ENCODE data around the gene TBC1D22B. TPM values are rescaled to one million over a fixed set of nuclear protein-coding genes. Genes with fewer than 3 reads are reported as not detected.

The TBC1D22B gene
- total RNA-seq, 1 experiment from 2014 or later, result 12.9 TPM

GRCh38 chr6:37357288-37357687 is 99.7 kb downstream of the TBC1D22B start:
- H3K9me3 ChIP-seq (ENCODE audit: control insufficient read depth, low read depth, low read length), result no peaks in the 10 kb centered on the region
- peaks cover 12% of the 10 kb centered on the region; the same call in 1 of the 2 replicates for H3K79me2 ChIP-seq (ENCODE audit: insufficient read depth, low read length)
- H4K8ac ChIP-seq (replicated peaks; ENCODE audit: insufficient read length, low read depth, low read length), result no peak overlapping the region
- no peak overlapping the region for H3K4me3 Mint-ChIP-seq
- peaks cover 25 to 28% of the 10 kb centered on the region in 2 experiments for H3K4me1 Mint-ChIP-seq
- H2BK20ac ChIP-seq (ENCODE audit: low read depth, low read length, poor library complexity, severe bottlenecking), result no peak overlapping the region
- H3K14ac ChIP-seq (ENCODE audit: insufficient read depth, low read length), result no peak overlapping the region
- H2BK15ac ChIP-seq (ENCODE audit: low read depth, low read length), result no peak overlapping the region
- no peak overlapping the region for H3K4ac ChIP-seq (ENCODE audit: low read depth, low read length)
- H4K20me1 ChIP-seq (ENCODE audit: control insufficient read depth, insufficient read depth, insufficient read length), result no peaks in the 10 kb centered on the region
- no peak overlapping the region for H3K56ac ChIP-seq (ENCODE audit: insufficient read length, low read depth, low read length)
- H3K18ac ChIP-seq (ENCODE audit: insufficient read length, low read depth, low read length), result no peak overlapping the region
- no peak for TF ChIP-seq CTCF (conservative IDR thresholded peaks at IDR 0.05)
- H3K27ac ChIP-seq (ENCODE audit: insufficient read length, low read depth, low read length), result no peak overlapping the region
- H3K27ac Mint-ChIP-seq, result no peak overlapping the region
- H3K23ac ChIP-seq (ENCODE audit: insufficient read length, low read depth, low read length), result no peak overlapping the region
- H3K27me3 Mint-ChIP-seq (ENCODE audit: low read depth), result peaks cover 12% of the 10 kb centered on the region
- H3K79me1 ChIP-seq (ENCODE audit: insufficient read depth, low read depth, low read length, poor library complexity, severe bottlenecking), result no peaks in the 10 kb centered on the region
- H3K9ac ChIP-seq (ENCODE audit: extremely low read depth, insufficient read length, low read length), result no peak overlapping the region
- H3K36me3 Mint-ChIP-seq (ENCODE audit: insufficient read depth in 1 of 3, low read depth in 3 of 3), result peaks cover 5 to 8% (median 6%) of the 10 kb centered on the region in 3 experiments; a peak in 6 of 7 replicates
- H2BK120ac ChIP-seq (ENCODE audit: low read depth, low read length, poor library complexity, severe bottlenecking), result no peak overlapping the region
- H2BK12ac ChIP-seq (ENCODE audit: insufficient read length, low read depth, low read length), result no peak overlapping the region
- peaks cover 0 to 5% of the 10 kb centered on the region in 2 experiments; a peak in 1 of 5 replicates for H3K9me3 Mint-ChIP-seq
- no peak for DNase-seq
- no peak overlapping the region for H4K91ac ChIP-seq (ENCODE audit: insufficient read length, low read depth, low read length)
- no peak overlapping the region for H2BK5ac ChIP-seq (ENCODE audit: insufficient read length, low read length)
- H3K4me2 ChIP-seq (ENCODE audit: insufficient read depth, insufficient read length, low read length), result no peak overlapping the region
- H3K4me1 ChIP-seq (ENCODE audit: insufficient read depth, low read length), result peaks cover 4% of the 10 kb centered on the region; the same call in 1 of the 2 replicates
- no peak overlapping the region for H2AK5ac ChIP-seq (ENCODE audit: insufficient read length, low read length)
- WGBS (ENCODE audit: extremely low coverage, insufficient read length, low lambda C conversion rate), result no CpG with 5 or more reads among the region's 1 CpG
- peaks cover 11% of the 10 kb centered on the region for H3K23me2 ChIP-seq (ENCODE audit: insufficient read length, low read depth, low read length, poor library complexity, severe bottlenecking)
- no peak overlapping the region for H2AFZ ChIP-seq (ENCODE audit: low read length)
- H3T11ph ChIP-seq (ENCODE audit: low read length), result no peak overlapping the region
- no peak overlapping the region for H4K5ac ChIP-seq (ENCODE audit: insufficient read length, low read depth, low read length)
- H3K27me3 ChIP-seq (ENCODE audit: insufficient read depth, low read length), result no peaks in the 10 kb centered on the region
